HepG2 (cell line): ENCODE measurements around the gene SIN3A. TPM values are rescaled to one million over a fixed set of nuclear protein-coding genes. Genes with fewer than 3 reads are reported as not detected.

Experiments
- FOXK2 ChIP-seq: fragments of 450-650 bp; IDR thresholded peaks from 2 replicates; pipeline ENCODE4 v1.6.1; 2016
- HMGA1 ChIP-seq: sonication (generic); formaldehyde crosslinking; conservative IDR thresholded peaks from 2 replicates; pipeline ENCODE4 v1.4.0; 2020; ENCODE audit warnings: missing genetic modification reagents
- HNF4G ChIP-seq, 2 experiments: sonication (generic) in 1 of 2; formaldehyde crosslinking in 1 of 2; IDR thresholded peaks; 2 replicates each; pipeline versions ENCODE4 v1.4.0 to v1.6.1; 2011 to 2020; ENCODE audit warnings: borderline replicate concordance in 2 of 2, low read depth in 2 of 2, mild to moderate bottlenecking in 2 of 2, low read length in 1 of 2, missing genetic modification reagents in 1 of 2, moderate library complexity in 1 of 2
- KLF11 ChIP-seq: IDR thresholded peaks from 2 replicates; pipeline ENCODE4 v1.6.1; 2016; ENCODE audit warnings: missing compliant biosample characterization
- NFKBIZ ChIP-seq: IDR thresholded peaks from 2 replicates; pipeline ENCODE4 v1.6.1; 2018; ENCODE audit warnings: missing genetic modification reagents, missing compliant biosample characterization
- NFYB ChIP-seq: sonication (generic); formaldehyde crosslinking; IDR thresholded peaks from 2 replicates; pipeline ENCODE4 v1.4.0; 2020; ENCODE audit warnings: missing genetic modification reagents
- RXRB ChIP-seq: IDR thresholded peaks from 2 replicates; pipeline ENCODE4 v1.6.1; 2016; ENCODE audit warnings: borderline replicate concordance, missing genetic modification reagents, missing compliant biosample characterization
- SP4 ChIP-seq: sonication (generic); formaldehyde crosslinking; IDR thresholded peaks from 2 replicates; pipeline ENCODE4 v1.8.1; 2023; ENCODE audit warnings: mild to moderate bottlenecking, missing genetic modification reagents
- ZBTB21 ChIP-seq: sonication (generic); formaldehyde crosslinking; IDR thresholded peaks from 2 replicates; pipeline ENCODE4 v1.4.0; 2020; ENCODE audit warnings: missing genetic modification reagents
- ZNF180 ChIP-seq: sonication (generic); formaldehyde crosslinking; IDR thresholded peaks from 2 replicates; pipeline ENCODE4 v1.4.0; 2020; ENCODE audit warnings: low read depth, missing genetic modification reagents, borderline replicate concordance
- ZNF292 ChIP-seq: sonication (generic); formaldehyde crosslinking; IDR thresholded peaks from 2 replicates; pipeline ENCODE4 v1.8.1; 2022; ENCODE audit warnings: mild to moderate bottlenecking, low read depth, missing genetic modification reagents, borderline replicate concordance
- ZNF569 ChIP-seq: sonication (generic); formaldehyde crosslinking; IDR thresholded peaks from 2 replicates; pipeline ENCODE4 v1.5.0; 2020; ENCODE audit warnings: mild to moderate bottlenecking, missing genetic modification reagents, moderate library complexity, borderline replicate concordance
- polyA plus RNA-seq, 8 experiments: library from polyadenylated mRNA; depleted of rRNA in 3 of 8; stranded (reverse) in 7 of 8; unstranded in 1 of 8; fragments of >200 nt; fragmentation: Illumina TruSeq in 4 of 8; extraction: Trizol in 4 of 8; gene quantifications; 2 replicates each; pipeline versions ENCODE4 v1.2.1 to v1.2.3, GENCODE V29; 2011 to 2016; ENCODE audit warnings: low read depth in 4 of 8, missing spikeins in 1 of 8, mixed read lengths in 1 of 8; ENCODE audit not compliant: insufficient read depth in 1 of 8
- total RNA-seq, 5 experiments: library from RNA; depleted of rRNA; stranded (reverse); fragments of >200 nt; fragmentation: Illumina TruSeq; extraction: Trizol; gene quantifications; 2 replicates each; pipeline ENCODE4 v1.2.3, GENCODE V29; 2016; ENCODE audit warnings: low read depth in 1 of 5
- TF ChIP-seq, protein P1 (sequence below): sonication (generic); formaldehyde crosslinking; IDR thresholded peaks from 2 replicates; pipeline ENCODE4; 2020; ENCODE audit warnings: missing genetic modification reagents, mild to moderate bottlenecking, borderline replicate concordance
- TF ChIP-seq, protein P2 (sequence below): sonication (generic); formaldehyde crosslinking; IDR thresholded peaks from 2 replicates; pipeline ENCODE4 v1.8.0; 2023; ENCODE audit warnings: mild to moderate bottlenecking, missing genetic modification reagents
- TF ChIP-seq, protein P3 (sequence below): sonication (generic); formaldehyde crosslinking; IDR thresholded peaks from 2 replicates; pipeline ENCODE4 v1.4.0; 2020; ENCODE audit warnings: mild to moderate bottlenecking, low read depth, missing genetic modification reagents

SIN3A gene
- total and polyA plus RNA-seq, 2 of the 13 experiments (the other 11 are each of a cell fraction or from before 2014, with no cell fraction given): 16.1 to 28.1 TPM

DNA sequence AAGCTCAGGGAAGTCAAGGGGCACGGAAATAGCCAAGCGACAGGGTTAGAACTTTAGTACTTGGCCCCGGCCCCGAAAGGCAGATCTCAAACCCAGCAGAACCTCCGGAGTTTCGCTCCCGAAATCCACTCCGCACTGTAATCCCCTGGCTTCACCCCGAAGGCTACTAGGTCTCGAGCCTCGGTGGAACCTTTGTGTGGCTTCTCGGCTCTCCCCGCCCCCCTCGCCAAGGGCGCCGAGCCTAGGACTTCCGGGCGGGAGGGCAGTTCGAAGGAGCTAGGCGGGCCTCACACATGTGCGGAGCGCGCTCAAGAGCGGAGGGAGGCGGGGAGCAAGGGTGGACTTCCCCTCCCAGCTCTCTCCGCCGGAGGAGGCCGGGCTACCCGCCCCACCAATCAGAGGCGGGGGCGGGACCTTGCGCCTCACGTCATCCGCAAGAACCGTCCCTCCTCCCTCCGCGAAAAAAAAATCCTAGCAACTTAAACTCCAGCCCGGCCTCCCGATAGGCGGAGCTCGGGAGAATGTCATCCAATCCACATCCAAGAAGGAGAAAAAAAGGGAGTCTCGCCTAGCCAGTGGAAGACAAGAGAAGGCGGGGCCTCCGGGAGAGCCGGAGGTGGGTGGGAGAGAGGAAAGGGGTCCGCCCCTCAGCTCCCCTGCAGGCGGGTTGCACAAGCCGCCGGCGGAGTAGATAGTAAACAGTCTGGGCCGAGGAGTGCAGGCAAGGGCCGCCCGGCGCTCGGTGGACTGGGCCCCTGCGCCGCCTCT is 2.4 kb upstream of the SIN3A start (continued):
- TF ChIP-seq, protein P1, sequence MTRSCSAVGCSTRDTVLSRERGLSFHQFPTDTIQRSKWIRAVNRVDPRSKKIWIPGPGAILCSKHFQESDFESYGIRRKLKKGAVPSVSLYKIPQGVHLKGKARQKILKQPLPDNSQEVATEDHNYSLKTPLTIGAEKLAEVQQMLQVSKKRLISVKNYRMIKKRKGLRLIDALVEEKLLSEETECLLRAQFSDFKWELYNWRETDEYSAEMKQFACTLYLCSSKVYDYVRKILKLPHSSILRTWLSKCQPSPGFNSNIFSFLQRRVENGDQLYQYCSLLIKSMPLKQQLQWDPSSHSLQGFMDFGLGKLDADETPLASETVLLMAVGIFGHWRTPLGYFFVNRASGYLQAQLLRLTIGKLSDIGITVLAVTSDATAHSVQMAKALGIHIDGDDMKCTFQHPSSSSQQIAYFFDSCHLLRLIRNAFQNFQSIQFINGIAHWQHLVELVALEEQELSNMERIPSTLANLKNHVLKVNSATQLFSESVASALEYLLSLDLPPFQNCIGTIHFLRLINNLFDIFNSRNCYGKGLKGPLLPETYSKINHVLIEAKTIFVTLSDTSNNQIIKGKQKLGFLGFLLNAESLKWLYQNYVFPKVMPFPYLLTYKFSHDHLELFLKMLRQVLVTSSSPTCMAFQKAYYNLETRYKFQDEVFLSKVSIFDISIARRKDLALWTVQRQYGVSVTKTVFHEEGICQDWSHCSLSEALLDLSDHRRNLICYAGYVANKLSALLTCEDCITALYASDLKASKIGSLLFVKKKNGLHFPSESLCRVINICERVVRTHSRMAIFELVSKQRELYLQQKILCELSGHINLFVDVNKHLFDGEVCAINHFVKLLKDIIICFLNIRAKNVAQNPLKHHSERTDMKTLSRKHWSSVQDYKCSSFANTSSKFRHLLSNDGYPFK (CRISPR knock-in tag): peak; percentile 57; the same call in 1 of the 2 replicates
- TF ChIP-seq, protein P2, sequence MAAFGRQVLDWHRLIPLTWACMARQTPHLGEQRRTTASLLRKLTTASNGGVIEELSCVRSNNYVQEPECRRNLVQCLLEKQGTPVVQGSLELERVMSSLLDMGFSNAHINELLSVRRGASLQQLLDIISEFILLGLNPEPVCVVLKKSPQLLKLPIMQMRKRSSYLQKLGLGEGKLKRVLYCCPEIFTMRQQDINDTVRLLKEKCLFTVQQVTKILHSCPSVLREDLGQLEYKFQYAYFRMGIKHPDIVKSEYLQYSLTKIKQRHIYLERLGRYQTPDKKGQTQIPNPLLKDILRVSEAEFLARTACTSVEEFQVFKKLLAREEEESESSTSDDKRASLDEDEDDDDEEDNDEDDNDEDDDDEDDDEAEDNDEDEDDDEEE (CRISPR knock-in tag): 0 out of 2 replicates have a peak, but pooled peaks have one; percentile 61
- peak; percentile 93; the same call in 1 of the 2 replicates for TF ChIP-seq KLF11
- TF ChIP-seq ZNF292 (CRISPR knock-in tag): peak; percentile 27; the same call in 1 of the 2 replicates
- TF ChIP-seq HMGA1 (CRISPR knock-in tag): no peak
- TF ChIP-seq NFYB (CRISPR knock-in tag): peak; percentile 92
- no peak; the same call in 1 of the 2 replicates for TF ChIP-seq HNF4G (IDR thresholded peaks at IDR 0.05; ENCODE audit: borderline replicate concordance, low read depth, low read length)
- no peak for TF ChIP-seq HNF4G (CRISPR knock-in tag; IDR thresholded peaks at IDR 0.05; ENCODE audit: borderline replicate concordance, low read depth)
- TF ChIP-seq ZNF569 (CRISPR knock-in tag): no peak
- TF ChIP-seq RXRB (CRISPR knock-in tag): peak; percentile 53; the same call in 1 of the 2 replicates
- TF ChIP-seq ZNF180 (CRISPR knock-in tag): no peak
- peak; percentile 89 for TF ChIP-seq SP4 (CRISPR knock-in tag)
- TF ChIP-seq ZBTB21 (CRISPR knock-in tag): no peak
- peak; percentile 56; the same call in 1 of the 2 replicates for TF ChIP-seq FOXK2
- TF ChIP-seq, protein P3, sequence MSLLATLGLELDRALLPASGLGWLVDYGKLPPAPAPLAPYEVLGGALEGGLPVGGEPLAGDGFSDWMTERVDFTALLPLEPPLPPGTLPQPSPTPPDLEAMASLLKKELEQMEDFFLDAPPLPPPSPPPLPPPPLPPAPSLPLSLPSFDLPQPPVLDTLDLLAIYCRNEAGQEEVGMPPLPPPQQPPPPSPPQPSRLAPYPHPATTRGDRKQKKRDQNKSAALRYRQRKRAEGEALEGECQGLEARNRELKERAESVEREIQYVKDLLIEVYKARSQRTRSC (CRISPR knock-in tag): no peak
- TF ChIP-seq NFKBIZ (CRISPR knock-in tag): peak; percentile 89
